ENCODE measurements around the gene RCSD1. TPM values are rescaled to one million over a fixed set of nuclear protein-coding genes. Genes with fewer than 3 reads are reported as not detected.
A peak's percentile ranks its signal among the peaks of the same experiment; 100 is the strongest.
"Not testable (repeated sequence)": the region's sequence is repeated elsewhere in the genome, so short reads cannot be mapped to it uniquely, and the experiment has no call there.

The RCSD1 gene
- total RNA-seq, 2 donors from 2014 or later: 11.1 to 11.9 TPM

DNA sequence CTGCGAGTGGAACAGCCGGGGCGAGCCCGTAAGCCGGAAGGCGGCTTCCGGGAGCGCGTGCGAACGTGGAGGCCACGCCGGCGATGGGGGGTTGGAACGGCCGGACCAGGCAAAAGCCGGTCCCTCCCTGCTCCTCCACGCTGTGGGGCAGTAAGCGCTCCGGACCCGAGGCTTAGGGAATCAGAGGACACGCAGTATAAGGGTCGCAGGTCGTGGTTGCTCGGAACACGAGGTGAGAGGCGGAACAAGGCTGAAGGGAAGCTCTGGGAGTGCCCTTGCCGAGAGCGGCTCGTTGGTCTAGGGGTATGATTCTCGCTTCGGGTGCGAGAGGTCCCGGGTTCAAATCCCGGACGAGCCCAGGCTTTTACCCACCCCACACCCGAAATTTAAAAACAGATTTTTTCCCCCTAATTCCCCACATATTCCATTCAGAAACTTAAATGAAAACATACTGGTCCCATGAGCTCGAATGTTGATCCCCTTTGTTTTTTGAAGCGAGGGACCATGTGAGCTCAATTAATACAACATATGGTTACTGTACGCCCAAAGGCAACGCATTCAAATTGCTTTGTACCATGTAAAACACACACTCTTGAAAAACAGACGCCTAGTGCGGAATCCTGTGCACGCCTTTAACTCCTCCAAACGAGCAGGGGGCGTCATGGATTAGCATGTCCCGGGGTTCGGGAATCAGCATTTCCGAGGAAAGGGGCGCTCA, 84.6 kb downstream of the RCSD1 start:
- Histone ChIP-seq H3K27ac (peak overlapping the region; percentile 78 to 79), H3K4me3 (peak overlapping the region; percentile 70), H3K4me1 (ENCODE audit: control insufficient read depth in 1 of 2, low read depth in 2 of 2) (peaks cover 13 to 21% of the 10 kb centered on the region in 2 donors), H3K9me3 (no peaks in the 10 kb centered on the region), H3K36me3 (no peaks in the 10 kb centered on the region), H3K27me3 (replicated peaks; ENCODE audit: insufficient read depth) (no peaks in the 10 kb centered on the region)
- ATAC-seq (ENCODE audit: insufficient number of reproducible peaks, low FRiP score, low read depth) (peak; percentile 72), DNase-seq (ENCODE audit: low spot score) (peak; percentile 58)
- TF ChIP-seq, protein P1, sequence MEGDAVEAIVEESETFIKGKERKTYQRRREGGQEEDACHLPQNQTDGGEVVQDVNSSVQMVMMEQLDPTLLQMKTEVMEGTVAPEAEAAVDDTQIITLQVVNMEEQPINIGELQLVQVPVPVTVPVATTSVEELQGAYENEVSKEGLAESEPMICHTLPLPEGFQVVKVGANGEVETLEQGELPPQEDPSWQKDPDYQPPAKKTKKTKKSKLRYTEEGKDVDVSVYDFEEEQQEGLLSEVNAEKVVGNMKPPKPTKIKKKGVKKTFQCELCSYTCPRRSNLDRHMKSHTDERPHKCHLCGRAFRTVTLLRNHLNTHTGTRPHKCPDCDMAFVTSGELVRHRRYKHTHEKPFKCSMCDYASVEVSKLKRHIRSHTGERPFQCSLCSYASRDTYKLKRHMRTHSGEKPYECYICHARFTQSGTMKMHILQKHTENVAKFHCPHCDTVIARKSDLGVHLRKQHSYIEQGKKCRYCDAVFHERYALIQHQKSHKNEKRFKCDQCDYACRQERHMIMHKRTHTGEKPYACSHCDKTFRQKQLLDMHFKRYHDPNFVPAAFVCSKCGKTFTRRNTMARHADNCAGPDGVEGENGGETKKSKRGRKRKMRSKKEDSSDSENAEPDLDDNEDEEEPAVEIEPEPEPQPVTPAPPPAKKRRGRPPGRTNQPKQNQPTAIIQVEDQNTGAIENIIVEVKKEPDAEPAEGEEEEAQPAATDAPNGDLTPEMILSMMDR (IDR thresholded peaks at IDR 0.05): no peak

DNA sequence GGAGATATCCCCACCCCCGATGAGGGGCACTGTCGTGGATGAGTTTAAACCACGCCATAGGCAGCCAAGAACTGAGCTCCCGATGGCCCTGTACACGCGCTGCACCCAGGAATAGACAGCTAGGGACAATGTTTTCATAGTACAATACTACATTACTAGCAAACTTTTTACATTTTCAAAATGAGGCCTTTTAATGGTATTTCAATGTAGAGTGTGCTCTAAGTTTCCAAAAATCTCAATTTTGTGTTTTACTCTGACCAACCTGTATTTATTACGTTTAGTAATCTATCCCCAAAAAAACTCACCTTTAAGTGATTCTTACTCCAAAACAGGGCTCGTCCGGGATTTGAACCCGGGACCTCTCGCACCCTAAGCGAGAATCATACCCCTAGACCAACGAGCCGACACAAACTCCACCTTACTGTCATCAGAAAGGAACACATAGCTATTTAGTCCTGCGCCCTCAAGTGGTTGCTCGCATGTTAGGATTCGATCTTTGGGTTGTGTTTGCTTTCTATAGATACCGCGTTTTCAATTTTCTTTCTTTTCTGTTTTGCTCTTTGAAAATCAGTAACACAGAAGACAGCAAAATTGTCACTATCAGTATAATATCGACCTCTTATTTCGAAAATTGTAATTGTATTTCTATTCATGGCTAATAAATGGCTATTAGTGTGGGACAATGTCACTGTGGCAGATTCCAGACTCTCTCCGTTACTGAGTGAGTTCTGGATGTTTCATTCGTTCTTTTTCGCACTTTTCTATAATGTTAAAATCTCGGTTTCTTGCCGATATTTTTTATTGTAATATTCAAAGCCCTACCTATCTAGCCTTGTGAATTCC, 85.3 kb downstream of the RCSD1 start:
- DNase-seq (ENCODE audit: low spot score): peak; percentile 44
- peak overlapping the region; percentile 78 to 79 for H3K27ac ChIP-seq
- H3K9me3 ChIP-seq: no peaks in the 10 kb centered on the region
- TF ChIP-seq, protein P1 (IDR thresholded peaks at IDR 0.05): peak; percentile 77
- H3K27me3 ChIP-seq (replicated peaks; ENCODE audit: insufficient read depth): no peaks in the 10 kb centered on the region
- peak; percentile 60 for ATAC-seq (ENCODE audit: insufficient number of reproducible peaks, low FRiP score, low read depth)
- peak overlapping the region; percentile 70 for H3K4me3 ChIP-seq
- peaks cover 13 to 21% of the 10 kb centered on the region in 2 donors for H3K4me1 ChIP-seq (ENCODE audit: control insufficient read depth in 1 of 2, low read depth in 2 of 2)
- no peaks in the 10 kb centered on the region for H3K36me3 ChIP-seq

DNA sequence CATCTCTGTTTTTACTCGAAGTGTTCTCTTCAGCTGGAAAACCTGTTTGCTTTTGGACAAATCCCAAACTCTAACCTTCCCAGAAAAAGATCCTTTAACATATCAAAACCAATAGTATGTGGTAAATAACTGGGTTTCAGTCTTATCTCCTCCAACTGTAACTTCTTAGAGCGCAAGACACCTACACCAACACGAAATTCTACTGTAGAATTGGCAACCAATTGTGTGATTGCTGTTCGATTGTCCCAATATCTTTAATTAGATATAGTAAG, 85.9 kb downstream of the RCSD1 start:
- ATAC-seq (ENCODE audit: insufficient number of reproducible peaks, low FRiP score, low read depth) (no peak), DNase-seq (ENCODE audit: low spot score) (no peak)
- H3K4me1 ChIP-seq (ENCODE audit: control insufficient read depth in 1 of 2, low read depth in 2 of 2): peaks cover 16 to 19% of the 10 kb centered on the region in 2 donors
- TF ChIP-seq, protein P1 (IDR thresholded peaks at IDR 0.05): no peak
- no peaks in the 10 kb centered on the region for H3K36me3 ChIP-seq
- H3K4me3 ChIP-seq: peak overlapping the region; percentile 70
- H3K27me3 ChIP-seq (replicated peaks; ENCODE audit: insufficient read depth): no peaks in the 10 kb centered on the region
- H3K27ac ChIP-seq: peak overlapping the region; percentile 39 to 78
- H3K9me3 ChIP-seq: no peaks in the 10 kb centered on the region

DNA sequence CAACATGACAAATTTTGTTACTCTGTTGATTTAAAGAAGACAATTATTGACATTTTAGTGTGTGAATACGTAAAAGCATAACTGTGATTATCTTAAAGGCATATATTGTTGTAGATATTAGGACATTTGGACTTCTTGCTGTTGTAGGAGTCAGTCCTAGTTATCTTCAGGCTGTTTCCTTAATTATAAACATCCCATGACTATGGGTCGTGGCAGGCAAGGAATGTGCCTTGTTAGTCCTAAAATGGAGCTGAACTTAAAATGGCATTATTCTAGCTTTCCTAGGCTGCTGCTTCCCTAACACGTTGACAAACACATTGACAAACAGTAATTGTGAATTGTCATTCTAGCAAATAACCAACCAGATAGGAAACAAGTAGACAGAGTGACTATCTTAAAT, 87.3 kb downstream of the RCSD1 start:
- no peaks in the 10 kb centered on the region for H3K9me3 ChIP-seq
- TF ChIP-seq, protein P1 (IDR thresholded peaks at IDR 0.05): no peak
- DNase-seq (ENCODE audit: low spot score) (no peak), ATAC-seq (ENCODE audit: insufficient number of reproducible peaks, low FRiP score, low read depth) (no peak)
- no peak overlapping the region for H3K4me3 ChIP-seq
- H3K36me3 ChIP-seq: no peaks in the 10 kb centered on the region
- peak overlapping the region in 1 of 2 donors; percentile 2 for H3K27ac ChIP-seq
- H3K27me3 ChIP-seq (replicated peaks; ENCODE audit: insufficient read depth): no peaks in the 10 kb centered on the region
- H3K4me1 ChIP-seq (ENCODE audit: control insufficient read depth in 1 of 2, low read depth in 2 of 2): peaks cover 6 to 9% of the 10 kb centered on the region in 2 donors

DNA sequence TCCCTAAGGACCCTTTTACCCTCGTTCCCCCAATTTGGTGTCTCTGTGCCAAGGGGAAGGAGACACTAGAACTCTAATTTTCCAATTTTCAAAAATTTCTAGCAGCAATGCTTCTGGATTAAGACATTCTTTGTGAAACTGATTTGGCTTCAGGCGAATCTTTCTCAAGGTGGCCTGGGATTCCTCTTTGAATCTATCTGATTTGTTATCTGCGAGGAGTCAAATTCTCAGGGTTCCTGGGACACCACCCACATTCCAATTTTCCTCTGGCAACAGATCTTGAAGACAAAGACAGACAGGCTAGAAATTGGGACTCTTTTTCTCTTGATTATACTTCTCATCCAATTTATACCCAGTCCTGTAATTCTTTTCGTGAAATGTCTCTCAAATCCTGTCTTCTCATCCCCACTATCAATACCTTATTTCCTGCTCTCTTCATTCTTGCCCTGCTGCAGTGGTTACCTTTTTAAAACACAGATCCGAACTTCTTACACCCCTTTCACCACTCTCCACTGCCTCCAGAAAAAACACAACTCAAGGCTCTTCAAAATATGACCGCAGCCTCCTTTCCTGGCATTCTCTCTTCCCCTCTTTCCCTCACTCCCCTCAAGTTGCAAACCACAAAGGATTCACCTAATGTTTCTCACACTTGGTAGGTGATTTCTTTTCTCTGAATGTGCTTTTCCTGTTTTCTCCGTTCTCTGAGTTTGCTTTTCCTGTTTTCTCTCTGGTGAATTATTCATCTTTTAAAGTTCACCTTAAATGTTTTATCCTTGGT, 89.1 kb downstream of the RCSD1 start:
- ATAC-seq (ENCODE audit: insufficient number of reproducible peaks, low FRiP score, low read depth) (no peak), DNase-seq (ENCODE audit: low spot score) (no peak)
- Histone ChIP-seq H3K27me3 (replicated peaks; ENCODE audit: insufficient read depth) (no peaks in the 10 kb centered on the region), H3K4me1 (ENCODE audit: control insufficient read depth in 1 of 2, low read depth in 2 of 2) (peaks cover 8 to 24% of the 10 kb centered on the region in 2 donors), H3K36me3 (no peaks in the 10 kb centered on the region), H3K27ac (no peak overlapping the region), H3K4me3 (no peak overlapping the region), H3K9me3 (no peaks in the 10 kb centered on the region)
- TF ChIP-seq, protein P1 (IDR thresholded peaks at IDR 0.05): no peak

DNA sequence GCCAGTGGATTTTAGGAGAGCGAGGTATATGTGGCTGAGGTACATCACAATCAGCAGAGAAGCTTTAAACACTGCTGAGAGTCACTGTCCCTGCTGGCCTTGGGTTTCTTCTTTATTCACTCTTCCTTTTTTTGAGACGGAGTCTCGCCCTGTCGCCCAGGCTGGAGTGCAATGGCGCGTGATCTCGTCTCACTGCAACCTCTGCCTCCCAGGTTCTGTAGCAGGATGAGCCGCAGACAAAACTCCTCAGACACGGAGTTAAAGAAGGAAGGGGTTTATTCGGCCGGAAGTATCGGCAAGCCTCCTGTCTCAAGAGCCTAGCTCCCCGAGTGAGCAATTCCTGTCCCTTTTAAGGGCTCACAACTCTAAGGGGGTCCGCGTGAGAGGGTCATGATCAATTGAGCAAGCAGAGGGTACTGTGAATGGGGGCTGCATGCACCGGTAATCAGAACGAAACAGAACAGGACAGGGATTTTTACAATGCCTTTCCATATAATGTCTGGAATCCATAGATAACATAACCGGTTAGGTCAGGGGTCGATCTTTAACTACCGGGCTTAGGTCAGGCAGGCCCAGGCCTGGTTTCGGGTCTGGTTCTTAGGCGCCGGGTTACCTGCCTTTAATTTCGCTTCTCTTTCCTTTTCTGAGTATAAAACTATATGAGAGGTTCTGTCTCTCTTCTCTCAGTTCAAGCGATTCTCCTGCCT, 89.8 kb downstream of the RCSD1 start:
- H3K9me3 ChIP-seq; H3K27me3 ChIP-seq (replicated peaks; ENCODE audit: insufficient read depth); H3K4me3 ChIP-seq; DNase-seq (ENCODE audit: low spot score); ATAC-seq (ENCODE audit: insufficient number of reproducible peaks, low FRiP score, low read depth); H3K27ac ChIP-seq; H3K36me3 ChIP-seq: not testable (repeated sequence)
- H3K4me1 ChIP-seq (ENCODE audit: control insufficient read depth in 1 of 2, low read depth in 2 of 2): peaks cover 14 to 32% of the 10 kb centered on the region in 2 donors
